Activated naive CD4-positive, alpha-beta T cell treated with anti-CD3 and anti-CD28 coated beads, Interleukin-2, amount 50 U/mL, for 72 hours (primary cell): ENCODE data around the gene WDR83. TPM values are rescaled to one million over a fixed set of nuclear protein-coding genes. Genes with fewer than 3 reads are reported as not detected.

Experiments used
- ATAC-seq, 2 donors: fragments of 150-1000 bp; cut with Tn5 transposase; 2 replicates each; pipeline ENCODE4 v1.10.0; 2021; ENCODE audit warnings: mild to moderate bottlenecking in 2 of 2, moderate library complexity in 2 of 2
- DNase-seq, 2 donors: peaks; one replicate each; pipeline ENCODE4 v3.0.0; 2021 to 2022; ENCODE audit warnings: low spot score in 2 of 2
- H3K27ac Mint-ChIP-seq, 2 donors: one replicate each; pipeline ENCODE4 v1.8.0; 2022; ENCODE audit warnings: mild to moderate bottlenecking in 2 of 2, mixed read lengths in 2 of 2
- H3K36me3 Mint-ChIP-seq, 2 donors: one replicate each; pipeline ENCODE4 v1.8.0; 2022; ENCODE audit warnings: mixed read lengths in 2 of 2
- H3K9me3 Mint-ChIP-seq, 2 donors: one replicate each; pipeline ENCODE4 v1.8.0; 2022; ENCODE audit warnings: mixed read lengths in 2 of 2
- total RNA-seq, 2 donors: library from RNA; stranded (reverse); gene quantifications; one replicate each; pipeline ENCODE4 v1.2.3, GENCODE V29; 2022

Gene WDR83
- total RNA-seq, 2 donors from 2014 or later = 14.9 to 21.8 TPM

DNA sequence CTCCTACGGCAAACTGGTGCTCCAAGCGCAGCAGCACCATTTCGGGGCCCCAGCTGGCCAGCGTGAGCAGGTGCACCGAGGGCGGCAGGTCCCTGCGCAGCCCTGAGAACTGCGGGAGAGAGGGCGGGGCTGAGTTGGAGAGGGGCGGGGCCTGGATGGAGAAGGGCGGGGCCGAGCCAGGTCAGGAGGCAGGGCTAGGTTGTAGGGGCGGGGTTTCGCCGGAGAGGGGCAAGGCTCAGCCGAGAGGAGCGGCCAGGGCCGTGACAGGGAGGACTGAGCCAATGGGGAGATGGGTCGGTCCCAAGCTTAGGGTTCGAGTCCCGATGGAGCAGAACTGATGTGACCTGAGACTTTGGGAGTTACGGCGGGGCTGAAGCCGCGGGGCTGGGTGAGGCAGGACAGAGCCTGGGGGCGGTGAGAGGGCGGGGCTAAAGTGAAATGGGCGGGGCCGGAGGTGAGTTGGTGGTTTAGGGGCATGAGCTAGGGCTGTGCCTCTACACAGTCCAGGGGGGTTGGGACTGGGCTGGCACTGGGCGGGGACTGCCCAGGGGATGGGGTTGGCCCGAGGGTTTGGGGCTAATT, 19.0 kb upstream of the WDR83 start:
- DNase-seq = peak in 1 of 2 donors; percentile 50
- H3K36me3 Mint-ChIP-seq = peaks cover 0 to 11% of the 10 kb centered on the region in 2 donors
- ATAC-seq = peak; percentile 58 to 72

DNA sequence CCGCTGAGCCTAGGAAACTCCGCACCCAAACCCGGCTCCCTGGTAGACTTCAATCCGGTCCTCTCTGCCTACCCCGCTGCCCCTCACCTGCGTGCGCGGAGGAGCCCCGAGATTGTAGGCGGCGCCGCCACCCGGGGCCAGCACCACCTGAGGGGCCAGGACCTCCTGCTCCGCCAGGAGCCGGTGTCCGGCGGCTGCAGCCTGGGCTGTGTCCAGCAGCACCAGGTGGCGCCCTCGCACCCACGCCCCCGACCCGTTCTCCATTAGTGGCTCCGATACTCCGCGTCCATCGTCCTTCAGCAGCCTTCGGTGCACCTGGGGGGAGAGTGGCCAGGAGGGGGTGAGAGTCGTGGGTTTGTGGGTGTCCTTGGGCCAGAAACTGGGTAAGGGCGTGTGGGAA, 18.5 kb upstream of the WDR83 start:
- ATAC-seq = no peak
- Mint-ChIP-seq H3K27ac (no peak overlapping the region), H3K36me3 (peaks cover 0 to 11% of the 10 kb centered on the region in 2 donors), H3K9me3 (no peaks in the 10 kb centered on the region)
- DNase-seq = no peak

More for the DNA sequence above, 19.0 kb upstream of the WDR83 start:
- H3K27ac Mint-ChIP-seq = peak overlapping the region in 1 of 2 donors; percentile 10
- H3K9me3 Mint-ChIP-seq = no peaks in the 10 kb centered on the region

- Mint-ChIP-seq H3K36me3 (peaks cover 0 to 11% of the 10 kb centered on the region in 2 donors), H3K9me3 (no peaks in the 10 kb centered on the region), H3K27ac (no peak overlapping the region)
- no peak for DNase-seq
- ATAC-seq = no peak
These were observed 16.7 kb upstream of the WDR83 start for GRCh38 chr19:12649941-12650340.

GRCh38 chr19:12652219-12652618, 14.4 kb upstream of the WDR83 start:
- H3K27ac Mint-ChIP-seq = no peak overlapping the region
- H3K36me3 Mint-ChIP-seq = peaks cover 17 to 31% of the 10 kb centered on the region in 2 donors
- no peak for ATAC-seq
- no peaks in the 10 kb centered on the region for H3K9me3 Mint-ChIP-seq
- no peak for DNase-seq

DNA sequence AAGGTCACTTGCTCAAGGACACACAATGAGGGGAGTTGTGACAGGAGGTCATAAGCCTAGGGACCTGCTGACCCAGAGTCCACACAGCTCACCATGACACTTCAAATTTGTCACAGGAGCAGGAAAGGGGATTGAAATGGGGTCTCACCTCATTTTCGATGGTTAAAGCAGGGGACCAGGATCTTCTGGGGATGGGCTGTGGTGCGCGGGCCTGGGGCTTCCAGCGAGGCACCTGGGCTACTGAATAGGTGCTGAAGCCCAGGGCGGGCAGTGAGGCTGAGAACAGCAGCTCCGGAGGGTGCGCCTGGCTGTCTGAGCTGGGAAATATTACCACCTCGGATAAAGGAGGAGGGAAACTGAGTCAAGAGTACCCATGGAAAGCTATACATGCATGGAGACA, 11.1 kb upstream of the WDR83 start:
- Mint-ChIP-seq H3K27ac (peak overlapping the region in 1 of 2 donors; percentile 6), H3K36me3 (peaks cover 24 to 31% of the 10 kb centered on the region in 2 donors), H3K9me3 (no peaks in the 10 kb centered on the region)
- ATAC-seq (no peak), DNase-seq (no peak)

DNA sequence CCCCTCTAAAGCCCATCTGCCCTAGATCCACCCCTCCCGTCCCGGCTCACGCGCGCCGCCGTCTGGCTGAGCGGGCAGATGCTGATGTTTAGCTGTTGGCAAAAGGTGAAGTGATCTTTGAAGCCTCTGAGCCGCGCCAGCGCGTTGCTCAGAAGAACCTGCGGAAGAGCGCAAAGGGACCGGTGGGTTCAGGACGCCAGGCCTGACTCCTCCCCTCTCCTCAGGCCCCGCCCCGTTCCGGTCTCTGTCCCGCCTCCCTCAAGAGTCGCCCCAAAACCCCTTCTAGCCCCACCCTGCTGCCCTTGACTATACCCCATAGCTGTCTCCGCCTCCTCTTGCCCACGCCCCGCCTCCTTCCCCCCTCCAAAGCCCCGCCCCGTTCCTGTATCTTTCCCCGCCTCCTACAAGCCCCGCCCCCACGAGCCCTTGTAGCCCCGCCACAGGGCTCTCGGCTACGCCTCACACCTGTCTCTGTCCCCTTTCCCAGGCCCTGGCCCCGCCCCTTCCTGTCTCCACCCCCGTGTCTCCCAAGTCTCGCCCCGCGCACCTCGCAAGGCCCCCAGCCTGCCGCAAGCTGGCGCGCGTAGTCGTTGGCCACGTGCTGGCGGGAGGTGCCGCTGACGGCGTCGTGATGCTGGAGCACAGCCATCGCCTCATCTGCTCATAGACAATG, 9.6 kb upstream of the WDR83 start:
- Mint-ChIP-seq H3K27ac (no peak overlapping the region), H3K36me3 (peaks cover 24 to 25% of the 10 kb centered on the region in 2 donors), H3K9me3 (no peaks in the 10 kb centered on the region)
- DNase-seq = peak in 1 of 2 donors; percentile 42
- peak in 1 of 2 donors; percentile 56 for ATAC-seq

GRCh38 chr19:12657966-12658365, 8.6 kb upstream of the WDR83 start:
- Mint-ChIP-seq H3K27ac (no peak overlapping the region), H3K36me3 (peaks cover 24 to 25% of the 10 kb centered on the region in 2 donors), H3K9me3 (no peaks in the 10 kb centered on the region)
- ATAC-seq (no peak), DNase-seq (no peak)

DNA sequence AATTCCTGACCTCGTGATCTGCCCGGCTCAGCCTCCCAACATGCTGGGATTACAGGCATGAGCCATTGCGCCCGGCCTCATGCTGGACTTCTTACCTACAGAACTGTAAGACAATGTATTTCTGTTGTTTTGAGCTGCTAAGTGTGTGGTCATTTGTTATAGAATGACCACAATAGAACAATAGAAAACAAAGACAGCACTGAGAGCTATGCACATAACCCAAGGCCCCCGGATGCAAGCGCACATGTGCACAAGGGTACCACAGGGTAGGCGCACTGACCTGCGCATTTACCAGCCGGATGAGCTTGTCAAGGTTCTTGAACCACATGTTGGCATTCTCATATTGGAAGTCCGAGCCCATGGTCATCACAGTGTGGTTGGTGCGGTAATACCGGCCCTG, 5.6 kb upstream of the WDR83 start:
- H3K36me3 Mint-ChIP-seq = peaks cover 20 to 27% of the 10 kb centered on the region in 2 donors
- H3K9me3 Mint-ChIP-seq = no peaks in the 10 kb centered on the region
- DNase-seq = no peak
- H3K27ac Mint-ChIP-seq = no peak overlapping the region
- ATAC-seq = no peak

- Mint-ChIP-seq H3K27ac (peak overlapping the region; percentile 92 to 96), H3K9me3 (no peaks in the 10 kb centered on the region), H3K36me3 (peaks cover 30% of the 10 kb centered on the region in 2 donors)
- DNase-seq = no peak
- ATAC-seq = no peak
These were observed 2.0 kb upstream of the WDR83 start for GRCh38 chr19:12664406-12665280.

- Mint-ChIP-seq H3K9me3 (no peaks in the 10 kb centered on the region), H3K27ac (peak overlapping the region; percentile 92 to 96), H3K36me3 (peaks cover 30 to 36% of the 10 kb centered on the region in 2 donors)
- peak; percentile 28 to 36 for ATAC-seq
- DNase-seq = peak in 1 of 2 donors; percentile 57
These were observed 1.4 kb upstream of the WDR83 start for GRCh38 chr19:12665281-12665573.

DNA sequence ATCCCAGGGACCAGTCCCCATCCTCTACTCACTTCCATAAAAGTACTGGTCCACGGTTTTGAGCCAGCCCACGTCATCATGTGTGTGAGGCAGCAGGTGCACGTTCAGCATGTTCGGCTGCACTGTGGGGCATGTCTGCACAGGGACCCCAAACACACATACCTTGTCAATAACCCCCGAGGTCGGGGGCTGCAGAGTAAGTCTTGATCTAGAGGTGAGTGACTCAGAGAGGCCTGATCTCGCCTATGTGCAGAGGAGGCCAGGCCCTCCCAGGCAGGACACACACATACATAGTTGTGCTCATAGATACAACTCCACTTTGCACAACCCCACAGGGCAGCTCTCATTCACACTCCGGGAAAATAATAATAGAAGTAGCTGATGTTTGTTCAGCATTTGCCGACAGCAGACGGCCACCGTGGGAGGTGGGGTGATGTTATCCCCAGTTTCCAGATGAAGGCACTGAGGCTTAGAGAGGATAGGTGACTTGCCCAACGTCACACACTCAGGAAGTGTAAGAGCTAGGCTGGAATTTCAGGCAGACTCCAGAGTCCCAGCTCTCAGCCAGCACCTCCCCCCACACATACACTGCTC, 839 bp upstream of the WDR83 start:
- Mint-ChIP-seq H3K9me3 (no peaks in the 10 kb centered on the region), H3K27ac (peak overlapping the region; percentile 92 to 96), H3K36me3 (peaks cover 34 to 36% of the 10 kb centered on the region in 2 donors)
- peak; percentile 14 to 28 for ATAC-seq
- DNase-seq = no peak

DNA sequence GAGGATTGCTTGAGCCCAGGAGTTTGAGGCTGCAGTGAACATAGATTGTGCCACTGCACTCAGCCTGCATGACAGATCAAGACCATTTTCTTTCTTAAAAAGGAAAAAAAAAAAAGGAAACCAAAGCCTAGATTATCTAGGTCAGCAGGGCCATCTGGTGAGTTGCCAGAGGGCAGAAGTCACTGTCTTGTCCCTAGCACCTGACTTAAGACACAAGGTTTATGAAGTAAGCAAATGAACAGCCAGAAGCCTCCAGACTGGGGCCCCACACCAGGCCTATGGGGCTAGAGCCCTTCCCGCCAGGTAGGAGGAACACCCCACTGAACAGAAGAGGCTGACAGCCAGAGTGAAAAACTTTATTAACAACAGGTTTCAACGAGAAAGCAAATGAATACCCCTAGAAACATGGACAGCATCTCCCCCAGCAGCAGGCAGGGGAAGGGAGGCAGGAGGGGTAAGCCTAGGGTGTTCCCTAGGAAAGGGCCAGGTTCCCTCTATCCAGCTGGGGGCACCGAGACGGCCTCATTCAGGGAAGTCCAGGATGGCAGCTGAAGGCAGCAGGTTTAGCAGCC, 1.2 kb downstream of the WDR83 start:
- H3K27ac Mint-ChIP-seq = peak overlapping the region; percentile 60 to 92
- no peak for DNase-seq
- no peak for ATAC-seq
- H3K9me3 Mint-ChIP-seq = no peaks in the 10 kb centered on the region
- H3K36me3 Mint-ChIP-seq = peaks cover 34 to 36% of the 10 kb centered on the region in 2 donors

- Mint-ChIP-seq H3K36me3 (peaks cover 34 to 36% of the 10 kb centered on the region in 2 donors), H3K9me3 (no peaks in the 10 kb centered on the region), H3K27ac (peak overlapping the region; percentile 98 to 100)
- no peak for DNase-seq
- ATAC-seq = no peak
These were observed 1.7 kb downstream of the WDR83 start for GRCh38 chr19:12668346-12668745.

DNA sequence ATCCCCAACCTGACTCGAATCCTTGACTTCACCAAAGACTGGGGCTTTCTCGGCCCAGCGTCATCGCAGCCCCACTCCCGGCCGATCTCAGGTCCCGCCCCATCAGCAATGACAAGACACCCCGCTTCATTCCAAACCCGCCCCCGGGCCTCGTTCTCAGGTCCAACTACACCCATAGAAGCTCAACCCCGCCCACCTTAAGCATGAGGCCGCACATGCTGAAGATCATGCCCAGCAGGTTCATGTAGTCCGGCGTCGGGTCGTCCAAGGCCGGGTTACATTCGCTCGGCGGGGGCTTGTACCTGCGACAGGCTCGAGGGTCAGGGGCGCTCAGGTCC, 2.3 kb downstream of the WDR83 start:
- ATAC-seq = peak; percentile 15 to 35
- Mint-ChIP-seq H3K27ac (peak overlapping the region; percentile 98 to 100), H3K9me3 (no peaks in the 10 kb centered on the region), H3K36me3 (peaks cover 34 to 36% of the 10 kb centered on the region in 2 donors)
- DNase-seq = peak in 1 of 2 donors; percentile 70

GRCh38 chr19:12669270-12670158, 2.9 kb downstream of the WDR83 start:
- ATAC-seq (peak; percentile 36 to 39), DNase-seq (peak; percentile 75 to 82)
- peak overlapping the region; percentile 98 to 100 for H3K27ac Mint-ChIP-seq
- H3K9me3 Mint-ChIP-seq = no peaks in the 10 kb centered on the region
- peaks cover 31 to 34% of the 10 kb centered on the region in 2 donors for H3K36me3 Mint-ChIP-seq
